B cell (primary cell): Measurements from ENCODE around the gene JMJD4. TPM values are rescaled to one million over a fixed set of nuclear protein-coding genes. Genes with fewer than 3 reads are reported as not detected.

ENCODE experiments used
- ATAC-seq: fragments of 200-7000 bp; cut with Tn5 transposase; one replicate; pipeline ENCODE4 v1.10.0; 2021; ENCODE audit warnings: low read depth, mild to moderate bottlenecking, moderate number of reproducible peaks, moderate library complexity
- CTCF ChIA-PET: fragments of 350-600 bp; sonication (Branson Sonifier 250); formaldehyde crosslinking; loops from one replicate; lab custom pipeline; 2021; ENCODE audit warnings: antibody characterized with exemption, inconsistent platforms; lab: Charles Lee
- POLR2A ChIA-PET: fragments of 350-600 bp; sonication (Branson Sonifier 250); formaldehyde crosslinking; loops from one replicate; lab custom pipeline; 2021; ENCODE audit warnings: antibody characterized with exemption; lab: Charles Lee
- DNase-seq: peaks from one replicate; pipeline ENCODE4 v3.0.0; 2013
- H2AFZ ChIP-seq: 2 replicates; pipeline ENCODE4 v1.6.1; 2012; ENCODE audit warnings: mild to moderate bottlenecking, low read depth, low read length; ENCODE audit not compliant: insufficient read depth, poor library complexity, severe bottlenecking
- H3K27ac ChIP-seq, 2 donors: 1 replicate in 1 of 2; 2 replicates in 1 of 2; pipeline ENCODE4 v1.5.1; 2012 to 2013; ENCODE audit warnings: low read length in 2 of 2, mild to moderate bottlenecking in 2 of 2, moderate library complexity in 1 of 2
- H3K27me3 ChIP-seq, 4 experiments: fragments of 200-600 bp in 1 of 4; sonication (generic) in 1 of 4; replicated peaks in 1 of 4; 1 replicate in 2 of 4; 2 replicates in 2 of 4; pipeline versions ENCODE4 v1.6.1 to v1.7.0; 2013 to 2016; ENCODE audit warnings: low read length in 3 of 4, mild to moderate bottlenecking in 2 of 4, mixed read lengths in 1 of 4, moderate library complexity in 1 of 4; ENCODE audit not compliant: insufficient read depth in 4 of 4, control insufficient read depth in 3 of 4; ENCODE audit errors: control extremely low read depth in 1 of 4
- H3K36me3 ChIP-seq, 2 experiments: replicated peaks in 1 of 2; 1 replicate in 1 of 2; 2 replicates in 1 of 2; pipeline versions ENCODE4 v1.6.1 to v1.7.1; 2013; ENCODE audit warnings: low read length in 1 of 2; ENCODE audit not compliant: insufficient read depth in 2 of 2, control insufficient read depth in 1 of 2; ENCODE audit errors: control extremely low read depth in 1 of 2, extremely low read depth in 1 of 2
- H3K4me1 ChIP-seq, 2 donors: fragments of 200-600 bp in 1 of 2; sonication (generic) in 1 of 2; 1 replicate in 1 of 2; 2 replicates in 1 of 2; pipeline versions ENCODE4 v1.5.1 to v1.6.1; 2013 to 2017; ENCODE audit warnings: low read length in 2 of 2; ENCODE audit not compliant: control insufficient read depth in 2 of 2, insufficient read depth in 2 of 2
- H3K4me2 ChIP-seq: replicated peaks from 2 replicates; pipeline ENCODE3; 2012; ENCODE audit warnings: mild to moderate bottlenecking, low read depth, low read length; ENCODE audit not compliant: poor library complexity, severe bottlenecking
- H3K4me3 ChIP-seq, 5 experiments: fragments of 200-600 bp in 1 of 5; sonication (generic) in 1 of 5; 1 replicate in 3 of 5; 2 replicates in 2 of 5; pipeline versions ENCODE4 v1.5.1 to v1.7.0; 2011 to 2016; ENCODE audit warnings: low read length in 4 of 5, mild to moderate bottlenecking in 4 of 5, low read depth in 2 of 5, control low read depth in 1 of 5, moderate library complexity in 1 of 5; ENCODE audit not compliant: insufficient read depth in 1 of 5; ENCODE audit errors: control extremely low read depth in 1 of 5, extremely low read depth in 1 of 5
- H3K79me2 ChIP-seq: fragments of 200-600 bp; sonication (generic); one replicate; pipeline ENCODE4 v1.6.0; 2016; ENCODE audit warnings: low read length; ENCODE audit not compliant: control insufficient read depth, insufficient read depth
- H3K9ac ChIP-seq: fragments of 200-600 bp; sonication (generic); 2 replicates; pipeline ENCODE4 v1.6.1; 2017; ENCODE audit warnings: mild to moderate bottlenecking, low read length, moderate library complexity
- H3K9me3 ChIP-seq, 3 donors: one replicate each; pipeline versions ENCODE4 v1.6.1 to v1.7.1; 2013; ENCODE audit warnings: low read length in 2 of 3; ENCODE audit not compliant: control insufficient read depth in 2 of 3, insufficient read depth in 1 of 3; ENCODE audit errors: control extremely low read depth in 1 of 3
- H4K20me1 ChIP-seq: 2 replicates; pipeline ENCODE4 v1.6.0; 2012; ENCODE audit warnings: mild to moderate bottlenecking, low read length; ENCODE audit not compliant: insufficient read depth, control insufficient read depth, poor library complexity, severe bottlenecking
- H3K27ac Mint-ChIP-seq: one replicate; pipeline ENCODE4 v1.8.0; 2021; ENCODE audit warnings: mixed read lengths
- H3K27me3 Mint-ChIP-seq: one replicate; pipeline ENCODE4 v1.8.0; 2021; ENCODE audit warnings: mixed read lengths
- H3K4me1 Mint-ChIP-seq: one replicate; pipeline ENCODE4 v1.8.0; 2021; ENCODE audit warnings: mixed read lengths
- H3K4me3 Mint-ChIP-seq: one replicate; pipeline ENCODE4 v1.8.0; 2021; ENCODE audit warnings: mixed read lengths
- H3K9me3 Mint-ChIP-seq: one replicate; pipeline ENCODE4 v1.8.0; 2022; ENCODE audit warnings: mixed read lengths; ENCODE audit not compliant: insufficient read depth
- EZH2 ChIP-seq: IDR thresholded peaks from 2 replicates; pipeline ENCODE4 v1.6.1; 2012; ENCODE audit warnings: borderline replicate concordance, low read depth, mild to moderate bottlenecking, moderate library complexity, low read length; ENCODE audit not compliant: insufficient read depth, poor library complexity, severe bottlenecking
- WGBS: methylation state at CpG from one replicate; pipeline ENCODE4 v1.1.5; 2013; ENCODE audit warnings: missing lambda C conversion rate; ENCODE audit not compliant: insufficient coverage; 5-methylcytosine and 5-hydroxymethylcytosine counted together
- intact Hi-C: fragments of 100-400 bp; cut with micrococcal nuclease; formaldehyde crosslinking; loops from one replicate; pipeline ENCODE4 v1.10.0; 2022
- polyA plus RNA-seq: library from polyadenylated mRNA; depleted of rRNA; stranded (reverse); fragments of >200 nt; gene quantifications from 2 replicates; pipeline ENCODE4 v1.2.3, GENCODE V29; 2012
- total RNA-seq, 2 donors: library from RNA; stranded (reverse); fragments of 120-200 nt in 1 of 2; gene quantifications; 1 replicate in 1 of 2; 2 replicates in 1 of 2; pipeline versions ENCODE4 v1.2.3 to v1.2.4, GENCODE V29; 2013 to 2022
- TF ChIP-seq, protein P1 (sequence below): fragments of 200-600 bp; IDR thresholded peaks from one replicate; pipeline ENCODE4 v1.8.0; 2022; ENCODE audit warnings: antibody characterized with exemption, mild to moderate bottlenecking

JMJD4 gene
- total and polyA plus RNA-seq, 2 donors (not counting 1 experiment from before 2014, with no cell fraction given) = 29.9 to 30.6 TPM

DNA sequence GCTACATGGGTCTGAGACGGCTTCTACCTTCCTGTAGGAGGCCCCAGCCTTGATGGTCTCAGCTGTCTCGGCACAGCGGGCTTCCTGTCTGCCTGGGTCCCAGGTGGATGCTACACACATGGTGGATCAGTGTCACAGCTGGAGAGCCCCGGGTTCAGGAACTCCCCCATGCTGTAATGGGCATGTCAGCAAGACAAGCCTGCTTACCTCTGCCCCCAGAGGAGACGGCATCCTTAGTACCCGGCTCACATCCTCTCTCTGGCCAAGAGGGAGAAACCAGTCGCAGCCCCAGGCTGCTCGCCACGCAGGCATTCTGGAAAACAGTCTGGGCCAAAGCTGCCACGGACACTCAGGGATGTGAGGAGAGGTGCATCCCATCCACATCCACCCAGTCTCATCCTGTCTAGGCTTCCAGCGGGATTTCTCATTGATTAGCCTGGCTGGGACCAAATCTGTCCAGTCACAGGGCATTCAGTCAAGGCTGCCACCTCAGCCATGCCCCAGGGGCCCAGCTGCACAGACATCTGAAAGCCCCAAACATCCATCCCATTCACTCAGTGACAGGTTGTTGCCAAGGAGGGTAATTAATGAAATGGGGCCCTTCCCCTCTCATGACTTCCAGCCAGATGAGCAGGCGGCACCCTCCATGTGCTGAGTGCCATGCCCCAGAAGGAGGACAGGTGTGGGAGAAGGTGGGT is 10.6 kb upstream of the JMJD4 start:
- POLR2A ChIA-PET = no interaction called here
- Mint-ChIP-seq H3K4me3 (no peak overlapping the region), H3K27me3 (no peaks in the 10 kb centered on the region), H3K27ac (no peak overlapping the region), H3K4me1 (peaks cover 21% of the 10 kb centered on the region), H3K9me3 (no peaks in the 10 kb centered on the region)
- H3K27me3 ChIP-seq = no peaks in the 10 kb centered on the region
- ATAC-seq = no peak
- TF ChIP-seq EZH2 = no peak
- TF ChIP-seq, protein P1, sequence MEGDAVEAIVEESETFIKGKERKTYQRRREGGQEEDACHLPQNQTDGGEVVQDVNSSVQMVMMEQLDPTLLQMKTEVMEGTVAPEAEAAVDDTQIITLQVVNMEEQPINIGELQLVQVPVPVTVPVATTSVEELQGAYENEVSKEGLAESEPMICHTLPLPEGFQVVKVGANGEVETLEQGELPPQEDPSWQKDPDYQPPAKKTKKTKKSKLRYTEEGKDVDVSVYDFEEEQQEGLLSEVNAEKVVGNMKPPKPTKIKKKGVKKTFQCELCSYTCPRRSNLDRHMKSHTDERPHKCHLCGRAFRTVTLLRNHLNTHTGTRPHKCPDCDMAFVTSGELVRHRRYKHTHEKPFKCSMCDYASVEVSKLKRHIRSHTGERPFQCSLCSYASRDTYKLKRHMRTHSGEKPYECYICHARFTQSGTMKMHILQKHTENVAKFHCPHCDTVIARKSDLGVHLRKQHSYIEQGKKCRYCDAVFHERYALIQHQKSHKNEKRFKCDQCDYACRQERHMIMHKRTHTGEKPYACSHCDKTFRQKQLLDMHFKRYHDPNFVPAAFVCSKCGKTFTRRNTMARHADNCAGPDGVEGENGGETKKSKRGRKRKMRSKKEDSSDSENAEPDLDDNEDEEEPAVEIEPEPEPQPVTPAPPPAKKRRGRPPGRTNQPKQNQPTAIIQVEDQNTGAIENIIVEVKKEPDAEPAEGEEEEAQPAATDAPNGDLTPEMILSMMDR = no peak
- no peaks in the 10 kb centered on the region for H3K9me3 ChIP-seq
- intact Hi-C loops = no loop called here
- peaks cover 46% of the 10 kb centered on the region for H4K20me1 ChIP-seq
- H3K4me1 ChIP-seq = no peaks in the 10 kb centered on the region
- peaks cover 85% of the 10 kb centered on the region for H3K79me2 ChIP-seq
- H3K27ac ChIP-seq = no peak overlapping the region
- CTCF ChIA-PET = no interaction called here
- 84% methylated on average over 7 of the region's 12 CpGs for WGBS
- no peak for DNase-seq
- H2AFZ ChIP-seq = no peak overlapping the region
- no peak overlapping the region for H3K4me3 ChIP-seq
- H3K36me3 ChIP-seq = peaks cover 0 to 32% of the 10 kb centered on the region in 2 experiments
- H3K9ac ChIP-seq = no peak overlapping the region
- H3K4me2 ChIP-seq = no peak overlapping the region

DNA sequence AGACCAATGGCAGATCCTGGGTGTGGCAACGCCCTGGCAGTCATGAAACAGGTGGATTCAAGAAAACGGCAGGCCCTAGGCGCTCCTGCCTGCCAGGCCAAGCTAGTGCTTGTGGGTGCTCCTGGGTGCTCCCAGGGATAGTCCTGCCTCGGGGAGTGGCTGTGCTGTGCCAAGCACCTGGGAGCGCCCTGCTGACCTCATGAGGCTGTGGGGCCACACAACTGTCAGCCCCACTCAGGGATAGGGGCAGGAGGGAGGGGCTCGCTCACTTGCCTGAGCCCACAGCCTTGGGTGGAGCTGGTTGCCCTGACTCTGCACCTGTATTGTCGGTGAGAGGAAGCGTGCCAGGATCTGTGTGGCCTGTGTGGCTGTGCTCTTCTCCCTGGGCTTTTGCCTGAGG is 9.6 kb upstream of the JMJD4 start:
- no peaks in the 10 kb centered on the region for H3K4me1 ChIP-seq
- DNase-seq (no peak), ATAC-seq (no peak)
- H3K4me1 Mint-ChIP-seq = peaks cover 30% of the 10 kb centered on the region
- H3K4me3 Mint-ChIP-seq = no peak overlapping the region
- H3K4me2 ChIP-seq = no peak overlapping the region
- CTCF ChIA-PET = no interaction called here
- H3K27me3 Mint-ChIP-seq = no peaks in the 10 kb centered on the region
- H4K20me1 ChIP-seq = peaks cover 54% of the 10 kb centered on the region
- POLR2A ChIA-PET = no interaction called here
- H3K9me3 Mint-ChIP-seq = no peaks in the 10 kb centered on the region
- no peak overlapping the region for H2AFZ ChIP-seq
- TF ChIP-seq, protein P1 = no peak
- TF ChIP-seq EZH2 = no peak
- H3K27ac ChIP-seq = no peak overlapping the region
- H3K36me3 ChIP-seq = peaks cover 0 to 22% of the 10 kb centered on the region in 2 experiments
- no peaks in the 10 kb centered on the region for H3K27me3 ChIP-seq
- H3K27ac Mint-ChIP-seq = peak overlapping the region; percentile 32
- no peak overlapping the region for H3K4me3 ChIP-seq
- 71% methylated on average over 8 of the region's 8 CpGs for WGBS
- intact Hi-C loops = no loop called here
- no peaks in the 10 kb centered on the region for H3K9me3 ChIP-seq
- no peak overlapping the region for H3K9ac ChIP-seq
- H3K79me2 ChIP-seq = peaks cover 90% of the 10 kb centered on the region
